GM12878 (cell line): ENCODE measurements around the gene SNX32. TPM values are rescaled to one million over a fixed set of nuclear protein-coding genes. Genes with fewer than 3 reads are reported as not detected.

ENCODE experiments used
- ATAC-seq: fragments of 200-7000 bp; cut with Tn5 transposase; 3 replicates; pipeline ENCODE4 v1.9.1; 2020; ENCODE audit warnings: mild to moderate bottlenecking, moderate library complexity
- BruUV-seq: library from RNA; stranded (reverse); fragments of 400-500 nt; replicated peaks from 2 replicates; lab custom pipeline; 2021; lab: Mats Ljungman, UMichigan
- CTCF ChIA-PET: fragments of 300-600 bp; sonication (Branson Sonifier 250); formaldehyde crosslinking; extraction: SDS; loops from one replicate; lab custom pipeline; 2021; ENCODE audit warnings: inconsistent platforms; lab: Yijun Ruan, JAX
- POLR2A ChIA-PET: fragments of 350-600 bp; formaldehyde crosslinking; extraction: SDS; loops from one replicate; lab custom pipeline; 2021; ENCODE audit warnings: inconsistent platforms; lab: Charles Lee
- RAD21 ChIA-PET: fragments of 300-600 bp; sonication (Branson Sonifier 250); formaldehyde crosslinking; loops from one replicate; lab custom pipeline; 2023; ENCODE audit warnings: antibody characterized with exemption; ENCODE audit not compliant: unreplicated experiment; lab: Charles Lee
- SMC1A ChIA-PET: fragments of 300-600 bp; sonication (Branson Sonifier 250); formaldehyde crosslinking; loops from one replicate; lab custom pipeline; 2023; ENCODE audit not compliant: unreplicated experiment, uncharacterized antibody; lab: Charles Lee
- DNase-seq: peaks from one replicate; pipeline ENCODE4 v3.0.0-alpha.2; 2011; ENCODE audit warnings: low read depth, low spot score
- FAIRE-seq: peaks from 3 replicates; lab custom pipeline; 2011; peaks lifted over from hg19 to GRCh38; lab: Jason Lieb, UNC
- H2AFZ ChIP-seq: 2 replicates; pipeline ENCODE4 v1.6.0; 2011; ENCODE audit warnings: low read depth, low read length, control low read depth; ENCODE audit not compliant: control insufficient read depth
- H3K27ac ChIP-seq: 2 replicates; pipeline ENCODE4 v1.5.1; 2011; ENCODE audit warnings: control low read depth; ENCODE audit not compliant: control insufficient read depth, insufficient read depth
- H3K27me3 ChIP-seq, 2 experiments: replicated peaks in 1 of 2; 2 replicates each; pipeline versions ENCODE4 v1.6.0 to v1.6.1; 2011; ENCODE audit warnings: low read length in 1 of 2; ENCODE audit not compliant: control insufficient read depth in 2 of 2, insufficient read depth in 2 of 2
- H3K36me3 ChIP-seq, 2 experiments: 2 replicates each; pipeline ENCODE4 v1.5.1; 2011; ENCODE audit warnings: low read length in 1 of 2; ENCODE audit not compliant: control insufficient read depth in 2 of 2, insufficient read depth in 2 of 2
- H3K4me1 ChIP-seq: 2 replicates; pipeline ENCODE4 v1.6.1; 2011; ENCODE audit warnings: mild to moderate bottlenecking, low read length, moderate library complexity, mixed read lengths; ENCODE audit not compliant: control insufficient read depth, insufficient read depth
- H3K4me2 ChIP-seq: 2 replicates; pipeline ENCODE4 v1.6.0; 2011; ENCODE audit warnings: control low read depth; ENCODE audit not compliant: control insufficient read depth, insufficient read depth
- H3K4me3 ChIP-seq: fragments of 200-600 bp; sonication (generic); 2 replicates; pipeline ENCODE4 v1.5.1; 2016
- H3K79me2 ChIP-seq: 2 replicates; pipeline ENCODE4 v1.6.0; 2011; ENCODE audit warnings: low read length; ENCODE audit not compliant: control insufficient read depth, insufficient read depth
- H3K9ac ChIP-seq: 2 replicates; pipeline ENCODE4 v1.8.0; 2011; ENCODE audit warnings: low read length, control low read depth, mixed read lengths; ENCODE audit not compliant: control insufficient read depth, insufficient read depth
- H3K9me3 ChIP-seq: replicated peaks from 3 replicates; pipeline ENCODE4 v1.5.1; 2011; ENCODE audit warnings: mild to moderate bottlenecking, low read length; ENCODE audit not compliant: control insufficient read depth, insufficient read depth
- H4K20me1 ChIP-seq: 2 replicates; pipeline ENCODE4 v1.6.0; 2011; ENCODE audit not compliant: control insufficient read depth, insufficient read depth
- ETV6 ChIP-seq, 2 experiments: fragments of 450-650 bp in 1 of 2; IDR thresholded peaks in 1 of 2; conservative IDR thresholded peaks in 1 of 2; 2 replicates each; pipeline ENCODE4 v1.6.1; 2014; ENCODE audit warnings: antibody characterized with exemption in 1 of 2, borderline replicate concordance in 1 of 2, low read depth in 1 of 2, mild to moderate bottlenecking in 1 of 2, moderate library complexity in 1 of 2
- TBL1XR1 ChIP-seq: IDR thresholded peaks from 2 replicates; pipeline ENCODE4 v1.6.1; 2012; ENCODE audit warnings: low read depth, low read length, improper control_type of control experiment
- WGBS: methylation state at CpG from one replicate; pipeline ENCODE4 v1.1.6; 2016; ENCODE audit warnings: low lambda C conversion rate; ENCODE audit not compliant: insufficient replicate concordance, insufficient coverage; ENCODE audit errors: missing lambda C conversion rate; 5-methylcytosine and 5-hydroxymethylcytosine counted together
- in situ Hi-C: fragments of 300-500 bp; cut with MboI; formaldehyde crosslinking; loops from 9 replicates; pipeline ENCODE4 v1.14.3; 2018; ENCODE audit warnings: mixed read lengths
- intact Hi-C: fragments of 100-400 bp; cut with micrococcal nuclease; formaldehyde crosslinking; loops from one replicate; pipeline ENCODE4 v1.14.2; 2022; ENCODE audit not compliant: unreplicated experiment
- polyA plus RNA-seq, 11 experiments: library from polyadenylated mRNA; depleted of rRNA in 4 of 11; unstranded in 6 of 11; stranded (reverse) in 5 of 11; fragments of >200 nt; fragmentation: Nextera tagmentation in 4 of 11; fragmentation: Illumina TruSeq in 1 of 11; extraction: Ambion mirVana in 4 of 11; extraction: Trizol in 1 of 11; gene quantifications; 1 replicate in 1 of 11; 2 replicates in 10 of 11; pipeline versions ENCODE4 v1.2.1 to v1.2.3, GENCODE V29; 2011 to 2016; ENCODE audit warnings: inconsistent platforms in 2 of 11, missing spikeins in 2 of 11, low read depth in 1 of 11
- total RNA-seq, 4 experiments: library from RNA; depleted of rRNA in 3 of 4; stranded (reverse); fragments of >200 nt in 3 of 4; fragmentation: Illumina TruSeq in 1 of 4; extraction: Trizol in 1 of 4; gene quantifications; 2 replicates each; pipeline versions ENCODE4 v1.2.1 to v1.2.3, GENCODE V29; 2013 to 2021

Gene SNX32
- total and polyA plus RNA-seq, 10 of the 15 experiments (the other 5 are each of a cell fraction or from before 2014, with no cell fraction given): 0.04 to 1.5 (median 0.11) TPM; not detected in 1

- no peak for DNase-seq
- POLR2A ChIA-PET: interaction anchor here (0.6 to 5.6 kb wide), 21 partner anchors 10 to 277 kb away, joined by 3 to 155 read pairs (median 5); partner anchors contain the start of genes BANF1, CCDC85B, EFEMP2 and EIF1AD
- TF ChIP-seq ETV6 (conservative IDR thresholded peaks at IDR 0.05 in 1 of 2, IDR thresholded peaks at IDR 0.05 in 1 of 2; ENCODE audit: borderline replicate concordance in 1 of 2, low read depth in 1 of 2): 0 out of 4 replicates have a peak, but pooled peaks of 1 of the 2 experiments have one; percentile 5
- no peak for TF ChIP-seq TBL1XR1
- peaks cover 66% of the 10 kb centered on the region for H3K79me2 ChIP-seq
- H3K4me3 ChIP-seq: peak overlapping the region; percentile 76
- intact Hi-C loops (loop anchor here (1.0 to 5.0 kb wide), 4 partner anchors 30 to 195 kb away; partner anchors contain the start of genes BANF1, EIF1AD, FIBP and SF3B2), in situ Hi-C loops (loop anchor here (25.0 kb wide), 1 partner anchor 1621 kb away; the partner anchor contains the start of genes DNAJC4, FKBP2, NUDT22 and PPP1R14B)
- RAD21 ChIA-PET: interaction anchor here (1.3 to 5.0 kb wide), 6 partner anchors 13 to 277 kb away, joined by 3 to 76 read pairs (median 4); partner anchors contain the start of genes CCDC85B, FIBP and KAT5
- H2AFZ ChIP-seq: peak overlapping the region; percentile 78
- H3K9me3 ChIP-seq: no peaks in the 10 kb centered on the region
- CTCF ChIA-PET: interaction anchor here (0.8 to 5.7 kb wide), 13 partner anchors 12 to 220 kb away, joined by 3 to 146 read pairs (median 4); partner anchors contain the start of genes CCDC85B, EFEMP2, FIBP and KAT5
- H3K4me2 ChIP-seq: peak overlapping the region; percentile 99
- H3K36me3 ChIP-seq: peaks cover 29 to 36% of the 10 kb centered on the region in 2 experiments; a peak in 3 of 4 replicates
- no peaks in the 10 kb centered on the region for H3K27me3 ChIP-seq
- H4K20me1 ChIP-seq: peaks cover 19% of the 10 kb centered on the region
- ATAC-seq: no peak
- H3K27ac ChIP-seq: peak overlapping the region; percentile 100
- peaks cover 25% of the 10 kb centered on the region for H3K4me1 ChIP-seq
- SMC1A ChIA-PET: interaction anchor here (1.4 to 4.3 kb wide), 6 partner anchors 12 to 205 kb away, joined by 3 to 52 read pairs (median 10); partner anchors contain the start of genes CCDC85B, FIBP and KAT5
- WGBS: 1% methylated on average over 10 of the region's 10 CpGs
- FAIRE-seq: no peak
- H3K9ac ChIP-seq: peak overlapping the region; percentile 97
- no TSS peak for BruUV-seq
Observed at GRCh38 chr11:65858681-65859087, 24.9 kb downstream of the SNX32 start.
